Umbilical cord (tissue), 2 donors: Measurements from ENCODE around the gene ACKR3. TPM values are rescaled to one million over a fixed set of nuclear protein-coding genes. Genes with fewer than 3 reads are reported as not detected.

Experiments
- DNase-seq: peaks from one replicate; pipeline ENCODE4 v3.0.0-alpha.2; 2015; ENCODE audit warnings: low spot score
- total RNA-seq: library from RNA; depleted of rRNA; stranded (reverse); fragments of >200 nt; gene quantifications from one replicate; pipeline ENCODE4 v1.2.3, GENCODE V29; 2014; ENCODE audit warnings: low replicate concordance; ENCODE audit not compliant: insufficient read depth

ACKR3 gene
- total RNA-seq, 1 donor from 2014 or later, result 14.7 TPM

- DNase-seq, result no peak
Measured at GRCh38 chr2:236628981-236629605, 59.5 kb downstream of the ACKR3 start.

- DNase-seq, result no peak
Measured at GRCh38 chr2:236629961-236630872, 60.6 kb downstream of the ACKR3 start.

DNA sequence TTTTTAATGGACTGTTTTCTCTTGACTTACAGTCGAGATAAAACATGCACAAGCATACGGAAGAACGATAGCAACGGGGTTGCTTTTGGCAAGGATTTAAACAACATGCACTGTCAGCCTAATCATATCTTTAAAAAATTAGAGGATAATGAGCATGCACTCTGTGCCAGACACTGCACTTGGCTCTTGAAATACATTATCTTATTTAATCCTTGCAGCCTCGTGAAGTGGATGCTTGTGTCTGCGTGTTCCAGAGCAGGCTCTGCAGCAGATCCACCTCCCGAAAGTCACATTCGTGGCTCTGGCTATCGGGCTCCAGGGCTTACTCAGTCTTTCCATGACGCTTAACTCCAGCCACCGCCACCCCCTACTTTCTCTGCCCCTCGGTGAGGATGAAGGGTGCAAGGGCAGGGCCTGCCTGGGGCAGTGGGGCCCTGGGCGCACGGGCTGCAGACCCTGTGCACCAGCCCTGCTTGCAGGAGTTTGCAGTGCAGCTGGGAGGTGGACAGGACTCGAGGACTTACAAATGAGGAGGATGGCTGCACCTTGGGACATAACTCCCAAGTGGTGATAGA, 61.7 kb downstream of the ACKR3 start:
- peak; percentile 89 for DNase-seq

DNA sequence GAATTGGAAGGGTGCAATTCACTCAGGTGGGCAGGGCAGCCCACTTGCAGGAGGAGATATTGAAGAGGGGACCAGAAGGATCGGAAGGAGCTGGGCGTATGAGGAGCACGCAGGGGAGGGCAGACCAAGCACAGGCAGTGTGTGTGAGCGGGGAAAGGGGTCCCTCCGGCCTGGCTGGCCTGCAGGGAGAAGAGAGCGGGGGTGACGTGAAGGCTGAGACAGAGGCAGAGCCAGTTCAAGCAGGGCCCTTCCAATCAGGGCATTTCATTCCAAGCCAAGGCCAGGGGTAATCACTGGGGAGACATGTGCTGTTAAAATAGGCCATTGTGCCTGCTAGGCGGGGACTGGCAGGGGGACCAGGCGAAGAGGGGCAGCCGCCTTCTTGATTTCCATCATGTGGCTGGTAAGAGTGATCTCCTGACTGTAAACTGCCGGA, 62.2 kb downstream of the ACKR3 start:
- DNase-seq, result no peak
